GM21390 (cell line): ENCODE data around the gene PPP2R2D.
A peak's percentile ranks its signal among the peaks of the same experiment; 100 is the strongest.

ENCODE experiments used
- ATAC-seq: cut with Tn5 transposase; IDR thresholded peaks from one replicate; pipeline ENCODE4 v1.9.1; 2021; ENCODE audit not compliant: unreplicated experiment

Gene PPP2R2D

GRCh38 chr10:131900350-131901152, at the start of gene PPP2R2D:
TSS of gene PPP2R2D (plus strand) at chr10:131901008. CDS start at chr10:131901149, 141 bp downstream.
- peak; percentile 84 for ATAC-seq

GRCh38 chr10:131851346-131851745, 49.5 kb upstream of the PPP2R2D start:
- ATAC-seq, result no peak

- ATAC-seq, result no peak
Measured at GRCh38 chr10:131852176-131852822, 48.5 kb upstream of the PPP2R2D start.

- no peak for ATAC-seq
Measured at GRCh38 chr10:131852823-131853609, 47.8 kb upstream of the PPP2R2D start.

GRCh38 chr10:131853610-131853964, 47.2 kb upstream of the PPP2R2D start:
- no peak for ATAC-seq

- ATAC-seq, result no peak
Measured at GRCh38 chr10:131854579-131855335, 46.1 kb upstream of the PPP2R2D start.

GRCh38 chr10:131855461-131856401, 45.1 kb upstream of the PPP2R2D start:
- ATAC-seq, result no peak

GRCh38 chr10:131856441-131857094, 44.2 kb upstream of the PPP2R2D start:
- no peak for ATAC-seq

- no peak for ATAC-seq
Measured at GRCh38 chr10:131857156-131858117, 43.4 kb upstream of the PPP2R2D start.

- no peak for ATAC-seq
Measured at GRCh38 chr10:131858118-131858515, 42.7 kb upstream of the PPP2R2D start.

- no peak for ATAC-seq
Measured at GRCh38 chr10:131858583-131859340, 42.0 kb upstream of the PPP2R2D start.

GRCh38 chr10:131859341-131860020, 41.3 kb upstream of the PPP2R2D start:
- ATAC-seq, result no peak

- ATAC-seq, result no peak
Measured at GRCh38 chr10:131860311-131860710, 40.5 kb upstream of the PPP2R2D start.

GRCh38 chr10:131860806-131861440, 39.9 kb upstream of the PPP2R2D start:
- ATAC-seq, result no peak

- no peak for ATAC-seq
Measured at GRCh38 chr10:131862548-131862947, 38.3 kb upstream of the PPP2R2D start.

GRCh38 chr10:131865223-131865917, 35.4 kb upstream of the PPP2R2D start:
- no peak for ATAC-seq
